WERI-Rb-1 (cell line): ENCODE results near the gene BPIFB4.
"Not testable (repeated sequence)": the region's sequence is repeated elsewhere in the genome, so short reads cannot be mapped to it uniquely, and the experiment has no call there.

ENCODE experiments used
- DNase-seq: peaks from one replicate; pipeline ENCODE4 v3.0.0-alpha.2; 2020
- H3K27ac ChIP-seq: fragments of 250-450 bp; sonication (Bioruptor Pico); 2 replicates; pipeline ENCODE4 v1.5.1; 2020; ENCODE audit warnings: mild to moderate bottlenecking, moderate library complexity
- H3K27me3 ChIP-seq: fragments of 250-450 bp; sonication (Bioruptor Pico); 2 replicates; pipeline ENCODE4 v1.5.1; 2021; ENCODE audit warnings: mild to moderate bottlenecking, low read depth, moderate library complexity; ENCODE audit not compliant: insufficient read depth, severe bottlenecking
- H3K36me3 ChIP-seq: fragments of 250-450 bp; sonication (Bioruptor Pico); 2 replicates; pipeline ENCODE4 v1.5.1; 2020; ENCODE audit warnings: mild to moderate bottlenecking, moderate library complexity
- H3K4me3 ChIP-seq: 2 replicates; pipeline ENCODE4 v1.5.1; 2011; ENCODE audit warnings: low read depth, mild to moderate bottlenecking, control low read depth, low read length
- H3K9me3 ChIP-seq: fragments of 250-450 bp; sonication (Bioruptor Pico); 2 replicates; pipeline ENCODE4 v1.5.1; 2021; ENCODE audit warnings: mild to moderate bottlenecking, moderate library complexity; ENCODE audit not compliant: severe bottlenecking
- TF ChIP-seq, protein P1 (sequence below): IDR thresholded peaks from 2 replicates; pipeline ENCODE4 v1.5.1; 2011; ENCODE audit warnings: low read depth, mild to moderate bottlenecking, control low read depth, inconsistent platforms, low read length

The BPIFB4 gene

DNA sequence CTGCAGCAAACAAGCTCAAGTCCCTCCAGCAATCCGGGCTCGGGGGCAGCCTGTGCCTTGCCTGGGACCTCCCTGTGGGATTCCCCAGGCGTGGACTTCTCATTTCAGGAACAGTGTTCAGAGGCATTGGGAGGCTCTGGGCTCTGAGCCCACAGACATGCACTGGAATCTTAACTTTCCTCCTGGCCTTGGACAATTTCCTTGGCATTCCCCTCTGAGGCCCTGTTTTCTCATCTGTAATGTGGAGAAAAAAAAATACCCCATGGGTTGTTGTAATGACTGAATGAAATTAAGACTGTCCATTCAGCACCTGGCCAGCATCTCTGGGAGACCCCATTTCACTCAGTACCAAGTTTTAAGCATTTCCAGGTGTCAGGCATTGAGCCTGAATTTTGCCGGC, 17.6 kb downstream of the BPIFB4 start:
- TF ChIP-seq, protein P1, sequence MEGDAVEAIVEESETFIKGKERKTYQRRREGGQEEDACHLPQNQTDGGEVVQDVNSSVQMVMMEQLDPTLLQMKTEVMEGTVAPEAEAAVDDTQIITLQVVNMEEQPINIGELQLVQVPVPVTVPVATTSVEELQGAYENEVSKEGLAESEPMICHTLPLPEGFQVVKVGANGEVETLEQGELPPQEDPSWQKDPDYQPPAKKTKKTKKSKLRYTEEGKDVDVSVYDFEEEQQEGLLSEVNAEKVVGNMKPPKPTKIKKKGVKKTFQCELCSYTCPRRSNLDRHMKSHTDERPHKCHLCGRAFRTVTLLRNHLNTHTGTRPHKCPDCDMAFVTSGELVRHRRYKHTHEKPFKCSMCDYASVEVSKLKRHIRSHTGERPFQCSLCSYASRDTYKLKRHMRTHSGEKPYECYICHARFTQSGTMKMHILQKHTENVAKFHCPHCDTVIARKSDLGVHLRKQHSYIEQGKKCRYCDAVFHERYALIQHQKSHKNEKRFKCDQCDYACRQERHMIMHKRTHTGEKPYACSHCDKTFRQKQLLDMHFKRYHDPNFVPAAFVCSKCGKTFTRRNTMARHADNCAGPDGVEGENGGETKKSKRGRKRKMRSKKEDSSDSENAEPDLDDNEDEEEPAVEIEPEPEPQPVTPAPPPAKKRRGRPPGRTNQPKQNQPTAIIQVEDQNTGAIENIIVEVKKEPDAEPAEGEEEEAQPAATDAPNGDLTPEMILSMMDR: no peak
- H3K4me3 ChIP-seq: no peak overlapping the region
- no peak overlapping the region for H3K27ac ChIP-seq
- no peaks in the 10 kb centered on the region for H3K27me3 ChIP-seq
- no peaks in the 10 kb centered on the region for H3K36me3 ChIP-seq
- no peak for DNase-seq
- no peaks in the 10 kb centered on the region for H3K9me3 ChIP-seq

DNA sequence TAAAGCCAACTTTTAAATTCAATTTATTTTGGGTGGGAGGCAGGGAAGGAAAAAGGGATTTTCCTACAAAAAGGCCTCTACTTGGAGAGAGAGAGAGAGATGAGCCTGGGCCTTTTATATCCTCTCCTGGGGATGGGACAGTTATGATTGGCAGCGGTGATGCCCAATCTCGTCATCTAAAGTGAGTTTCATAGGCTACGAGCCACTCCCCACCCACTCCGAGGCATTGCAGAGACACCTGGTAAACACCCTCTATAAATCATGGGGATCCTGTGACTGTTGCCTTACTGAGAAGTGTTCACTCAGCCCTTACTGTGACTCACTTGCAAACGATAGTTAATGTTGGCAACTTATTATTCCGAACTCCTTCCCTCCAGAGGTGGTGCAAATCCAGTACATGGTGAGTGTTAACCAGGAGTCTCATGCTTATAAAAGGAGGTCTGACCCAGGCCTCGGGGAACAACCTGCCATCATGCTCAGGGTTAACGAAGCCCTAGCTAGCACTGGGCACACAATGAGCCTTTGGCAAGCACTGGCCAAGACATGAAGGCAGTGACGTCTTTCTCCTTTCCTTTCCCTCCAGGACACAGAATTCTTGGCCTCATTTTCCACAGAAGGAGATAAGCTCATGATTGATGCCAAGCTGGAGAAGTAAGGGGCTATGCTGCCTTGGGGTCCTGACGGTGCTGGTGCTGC, 20.5 kb downstream of the BPIFB4 start:
- TF ChIP-seq, protein P1: no peak
- DNase-seq: no peak
- H3K9me3 ChIP-seq: no peaks in the 10 kb centered on the region
- H3K27me3 ChIP-seq: no peaks in the 10 kb centered on the region
- no peaks in the 10 kb centered on the region for H3K36me3 ChIP-seq
- no peak overlapping the region for H3K4me3 ChIP-seq
- no peak overlapping the region for H3K27ac ChIP-seq

DNA sequence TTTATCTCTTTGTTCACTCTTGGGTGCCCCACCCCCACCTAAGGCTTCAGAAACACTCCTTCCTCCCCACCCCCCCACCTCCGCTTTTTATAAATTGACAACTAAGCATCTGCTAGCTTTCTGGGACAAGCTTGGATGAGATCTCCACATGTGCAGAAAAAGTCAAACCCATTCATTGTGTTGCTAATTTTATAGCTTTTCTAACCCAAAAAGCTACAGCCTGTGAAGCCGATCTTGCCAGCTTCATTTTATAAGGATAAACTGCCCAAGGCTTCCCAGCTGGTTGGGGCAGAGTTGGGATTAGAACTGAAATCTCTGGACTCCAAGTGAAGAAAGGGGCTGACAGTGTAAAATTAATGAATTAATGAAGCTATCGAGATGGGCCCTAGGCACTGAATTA, 24.1 kb downstream of the BPIFB4 start:
- H3K27ac ChIP-seq: no peak overlapping the region
- no peak for DNase-seq
- H3K4me3 ChIP-seq: no peak overlapping the region
- TF ChIP-seq, protein P1: no peak
- H3K9me3 ChIP-seq: no peaks in the 10 kb centered on the region
- H3K27me3 ChIP-seq: no peaks in the 10 kb centered on the region
- H3K36me3 ChIP-seq: no peaks in the 10 kb centered on the region

DNA sequence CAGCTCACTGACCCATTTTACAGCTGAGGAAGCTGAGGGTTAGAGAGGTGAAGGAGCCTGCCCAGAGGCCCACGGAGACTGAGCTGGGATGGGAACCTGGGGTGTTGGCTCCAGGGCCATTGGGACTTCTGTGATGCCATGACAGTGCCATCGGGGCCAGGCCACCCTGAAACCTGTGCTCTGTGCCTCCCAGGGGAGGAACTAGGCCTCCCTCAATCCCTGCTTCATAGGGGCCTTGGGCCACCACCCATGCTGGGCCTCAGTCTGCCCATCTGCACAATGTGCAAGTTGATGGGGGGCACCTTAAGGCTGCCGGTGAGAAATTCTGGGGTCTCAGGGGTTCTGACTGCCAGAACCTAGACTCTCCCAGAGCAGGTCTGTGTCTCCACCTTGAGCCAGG, 24.9 kb downstream of the BPIFB4 start:
- Histone ChIP-seq H3K27ac (no peak overlapping the region), H3K9me3 (no peaks in the 10 kb centered on the region), H3K4me3 (no peak overlapping the region), H3K27me3 (no peaks in the 10 kb centered on the region), H3K36me3 (no peaks in the 10 kb centered on the region)
- TF ChIP-seq, protein P1: no peak
- DNase-seq: no peak

DNA sequence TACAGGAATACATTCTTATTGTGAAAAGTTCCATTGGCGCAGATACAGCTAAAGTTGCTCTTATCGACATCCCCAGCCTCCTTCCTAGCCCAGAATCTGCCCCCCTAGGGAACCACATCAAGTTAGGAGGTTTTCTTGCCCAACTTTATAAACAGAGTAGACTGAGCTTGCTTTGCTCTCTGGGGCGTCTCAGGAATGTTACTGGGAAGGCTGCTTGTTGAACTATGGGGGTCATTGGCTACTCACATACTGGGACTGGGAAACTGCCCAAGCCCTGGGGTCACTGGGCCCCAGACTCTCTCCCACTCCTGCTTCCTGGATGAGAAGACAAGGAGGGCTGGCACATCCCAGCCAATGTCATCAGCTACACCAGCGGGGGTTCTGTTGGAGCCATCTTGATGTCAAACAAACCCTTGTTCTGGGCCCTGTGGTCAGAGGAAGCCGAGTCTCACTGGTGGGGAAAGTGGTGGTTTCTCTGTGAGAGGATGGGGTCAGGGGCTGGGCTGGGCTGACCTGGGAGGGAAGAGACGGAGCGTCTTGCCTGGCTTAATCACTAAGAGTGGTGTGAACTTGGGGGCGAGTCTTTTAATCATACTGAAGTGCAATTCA, 26.0 kb downstream of the BPIFB4 start:
- no peaks in the 10 kb centered on the region for H3K27me3 ChIP-seq

DNA sequence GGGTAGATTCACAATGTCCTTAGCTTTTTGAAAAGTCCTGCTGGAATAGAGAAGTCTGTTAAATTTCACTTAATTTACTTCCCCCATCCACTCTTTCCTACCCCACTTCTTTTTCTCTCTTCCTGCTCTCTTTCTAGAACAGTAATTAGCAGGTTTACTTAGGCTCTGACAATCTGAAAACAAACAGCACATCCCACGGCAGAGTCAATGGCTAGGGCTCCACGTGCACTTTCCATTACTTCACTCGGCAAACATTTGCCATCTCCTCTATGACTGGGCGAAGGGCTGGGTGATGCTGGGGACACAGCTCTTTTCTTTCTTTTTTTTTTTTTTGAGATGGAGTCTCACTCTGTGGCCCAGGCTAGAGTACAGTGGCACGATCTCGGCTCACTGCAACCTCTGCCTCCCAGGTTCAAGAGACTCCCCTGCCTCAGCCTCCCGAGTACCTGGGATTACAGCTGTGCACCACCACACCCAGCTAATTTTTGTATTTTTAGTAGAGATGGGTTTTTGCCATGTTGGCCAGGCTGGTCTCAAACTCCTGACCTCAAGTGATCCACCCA, 26.7 kb downstream of the BPIFB4 start:
- not testable (repeated sequence) for H3K27ac ChIP-seq, DNase-seq, H3K4me3 ChIP-seq, H3K27me3 ChIP-seq, H3K9me3 ChIP-seq, H3K36me3 ChIP-seq

More for the DNA sequence above, 26.0 kb downstream of the BPIFB4 start:
- no peak overlapping the region for H3K27ac ChIP-seq
- no peak for DNase-seq
- no peaks in the 10 kb centered on the region for H3K36me3 ChIP-seq
- TF ChIP-seq, protein P1: no peak
- no peaks in the 10 kb centered on the region for H3K9me3 ChIP-seq
- H3K4me3 ChIP-seq: no peak overlapping the region
